GM12878 (cell line): ENCODE data around the gene DOCK1. TPM values are rescaled to one million over a fixed set of nuclear protein-coding genes. Genes with fewer than 3 reads are reported as not detected.

Source experiments
- ATAC-seq: fragments of 200-7000 bp; cut with Tn5 transposase; 3 replicates; pipeline ENCODE4 v1.9.1; 2020; ENCODE audit warnings: mild to moderate bottlenecking, moderate library complexity
- BruUV-seq: library from RNA; stranded (reverse); fragments of 400-500 nt; replicated peaks from 2 replicates; lab custom pipeline; 2021; lab: Mats Ljungman, UMichigan
- CTCF ChIA-PET: fragments of 300-600 bp; sonication (Branson Sonifier 250); formaldehyde crosslinking; extraction: SDS; loops from one replicate; lab custom pipeline; 2021; ENCODE audit warnings: inconsistent platforms; lab: Yijun Ruan, JAX
- POLR2A ChIA-PET: fragments of 350-600 bp; formaldehyde crosslinking; extraction: SDS; loops from one replicate; lab custom pipeline; 2021; ENCODE audit warnings: inconsistent platforms; lab: Charles Lee
- RAD21 ChIA-PET: fragments of 300-600 bp; sonication (Branson Sonifier 250); formaldehyde crosslinking; loops from one replicate; lab custom pipeline; 2023; ENCODE audit warnings: antibody characterized with exemption; ENCODE audit not compliant: unreplicated experiment; lab: Charles Lee
- SMC1A ChIA-PET: fragments of 300-600 bp; sonication (Branson Sonifier 250); formaldehyde crosslinking; loops from one replicate; lab custom pipeline; 2023; ENCODE audit not compliant: unreplicated experiment, uncharacterized antibody; lab: Charles Lee
- DNase-seq: peaks from one replicate; pipeline ENCODE4 v3.0.0-alpha.2; 2011; ENCODE audit warnings: low read depth, low spot score
- FAIRE-seq: peaks from 3 replicates; lab custom pipeline; 2011; peaks lifted over from hg19 to GRCh38; lab: Jason Lieb, UNC
- H2AFZ ChIP-seq: 2 replicates; pipeline ENCODE4 v1.6.0; 2011; ENCODE audit warnings: low read depth, low read length, control low read depth; ENCODE audit not compliant: control insufficient read depth
- H3K27ac ChIP-seq: 2 replicates; pipeline ENCODE4 v1.5.1; 2011; ENCODE audit warnings: control low read depth; ENCODE audit not compliant: control insufficient read depth, insufficient read depth
- H3K27me3 ChIP-seq, 2 experiments: replicated peaks in 1 of 2; 2 replicates each; pipeline versions ENCODE4 v1.6.0 to v1.6.1; 2011; ENCODE audit warnings: low read length in 1 of 2; ENCODE audit not compliant: control insufficient read depth in 2 of 2, insufficient read depth in 2 of 2
- H3K36me3 ChIP-seq, 2 experiments: 2 replicates each; pipeline ENCODE4 v1.5.1; 2011; ENCODE audit warnings: low read length in 1 of 2; ENCODE audit not compliant: control insufficient read depth in 2 of 2, insufficient read depth in 2 of 2
- H3K4me1 ChIP-seq: 2 replicates; pipeline ENCODE4 v1.6.1; 2011; ENCODE audit warnings: mild to moderate bottlenecking, low read length, moderate library complexity, mixed read lengths; ENCODE audit not compliant: control insufficient read depth, insufficient read depth
- H3K4me2 ChIP-seq: 2 replicates; pipeline ENCODE4 v1.6.0; 2011; ENCODE audit warnings: control low read depth; ENCODE audit not compliant: control insufficient read depth, insufficient read depth
- H3K4me3 ChIP-seq: fragments of 200-600 bp; sonication (generic); 2 replicates; pipeline ENCODE4 v1.5.1; 2016
- H3K79me2 ChIP-seq: 2 replicates; pipeline ENCODE4 v1.6.0; 2011; ENCODE audit warnings: low read length; ENCODE audit not compliant: control insufficient read depth, insufficient read depth
- H3K9ac ChIP-seq: 2 replicates; pipeline ENCODE4 v1.8.0; 2011; ENCODE audit warnings: low read length, control low read depth, mixed read lengths; ENCODE audit not compliant: control insufficient read depth, insufficient read depth
- H3K9me3 ChIP-seq: replicated peaks from 3 replicates; pipeline ENCODE4 v1.5.1; 2011; ENCODE audit warnings: mild to moderate bottlenecking, low read length; ENCODE audit not compliant: control insufficient read depth, insufficient read depth
- H4K20me1 ChIP-seq: 2 replicates; pipeline ENCODE4 v1.6.0; 2011; ENCODE audit not compliant: control insufficient read depth, insufficient read depth
- ATF3 ChIP-seq: IDR thresholded peaks from 2 replicates; pipeline ENCODE4 v1.6.1; 2011; ENCODE audit warnings: low read depth, mild to moderate bottlenecking, low read length, moderate library complexity, borderline replicate concordance; ENCODE audit errors: extremely low read depth
- CBFB ChIP-seq: IDR thresholded peaks from 2 replicates; pipeline ENCODE4 v1.6.1; 2016; ENCODE audit warnings: antibody characterized with exemption, low read depth
- CBX5 ChIP-seq: sonication (generic); IDR thresholded peaks from 2 replicates; pipeline ENCODE4 v1.6.1; 2016; ENCODE audit warnings: low read depth, moderate library complexity, mild to moderate bottlenecking, inconsistent platforms
- CEBPB ChIP-seq, 2 experiments: fragments of 150-350 bp in 1 of 2; IDR thresholded peaks; 2 replicates each; pipeline ENCODE4 v1.6.1; 2012 to 2014; ENCODE audit warnings: low read depth in 2 of 2, low read length in 2 of 2, borderline replicate concordance in 1 of 2, inconsistent platforms in 1 of 2
- E2F4 ChIP-seq: IDR thresholded peaks from 2 replicates; pipeline ENCODE4 v1.6.1; 2012; ENCODE audit warnings: low read depth, low read length, improper control_type of control experiment
- JUNB ChIP-seq: IDR thresholded peaks from 2 replicates; pipeline ENCODE4 v1.6.1; 2016; ENCODE audit warnings: antibody characterized with exemption, mild to moderate bottlenecking
- MTA3 ChIP-seq: IDR thresholded peaks from 2 replicates; pipeline ENCODE4 v1.6.1; 2012; ENCODE audit warnings: low read length, inconsistent platforms, borderline replicate concordance
- MYB ChIP-seq: fragments of 150-350 bp; IDR thresholded peaks from 2 replicates; pipeline ENCODE4 v1.6.1; 2014; ENCODE audit warnings: mild to moderate bottlenecking, low read depth, low read length, borderline replicate concordance
- MYC ChIP-seq: IDR thresholded peaks from 2 replicates; pipeline ENCODE4 v1.6.1; 2011; ENCODE audit warnings: mild to moderate bottlenecking, low read length, moderate library complexity, inconsistent platforms; ENCODE audit not compliant: insufficient read depth, insufficient replicate concordance, insufficient read length, severe bottlenecking
- NFXL1 ChIP-seq: fragments of 450-650 bp; IDR thresholded peaks from 2 replicates; pipeline ENCODE4 v1.6.1; 2017; ENCODE audit warnings: antibody characterized with exemption, mild to moderate bottlenecking, borderline replicate concordance
- NR2C1 ChIP-seq: fragments of 450-650 bp; IDR thresholded peaks from 2 replicates; pipeline ENCODE4 v1.6.1; 2017; ENCODE audit warnings: antibody characterized with exemption, mild to moderate bottlenecking, moderate library complexity
- NR2C2 ChIP-seq: IDR thresholded peaks from 2 replicates; pipeline ENCODE4 v1.6.1; 2011; ENCODE audit warnings: borderline replicate concordance, low read depth; ENCODE audit not compliant: control insufficient read depth, insufficient read length
- RUNX3 ChIP-seq: IDR thresholded peaks from 2 replicates; pipeline ENCODE4 v1.6.1; 2012; ENCODE audit warnings: low read length, inconsistent platforms
- SMAD5 ChIP-seq: IDR thresholded peaks from 2 replicates; pipeline ENCODE4 v1.6.1; 2016; ENCODE audit warnings: antibody characterized with exemption, low read depth
- SMC3 ChIP-seq: IDR thresholded peaks from 2 replicates; pipeline ENCODE4 v1.6.1; 2011; ENCODE audit warnings: low read length, improper control_type of control experiment, borderline replicate concordance
- TCF3 ChIP-seq: IDR thresholded peaks from 2 replicates; pipeline ENCODE4 v1.6.1; 2012; ENCODE audit warnings: low read depth, mild to moderate bottlenecking, low read length, borderline replicate concordance; ENCODE audit not compliant: insufficient read depth
- ZBED1 ChIP-seq: IDR thresholded peaks from 2 replicates; pipeline ENCODE4 v1.6.1; 2016; ENCODE audit warnings: borderline replicate concordance
- ZNF24 ChIP-seq: fragments of 450-650 bp; IDR thresholded peaks from 2 replicates; pipeline ENCODE4 v1.6.1; 2017; ENCODE audit warnings: antibody characterized with exemption, mild to moderate bottlenecking
- ZNF622 ChIP-seq: fragments of 450-650 bp; IDR thresholded peaks from 2 replicates; pipeline ENCODE4 v1.6.1; 2017; ENCODE audit warnings: mild to moderate bottlenecking, inconsistent platforms
- WGBS: methylation state at CpG from one replicate; pipeline ENCODE4 v1.1.6; 2016; ENCODE audit warnings: low lambda C conversion rate; ENCODE audit not compliant: insufficient replicate concordance, insufficient coverage; ENCODE audit errors: missing lambda C conversion rate; 5-methylcytosine and 5-hydroxymethylcytosine counted together
- in situ Hi-C: fragments of 300-500 bp; cut with MboI; formaldehyde crosslinking; loops from 9 replicates; pipeline ENCODE4 v1.14.3; 2018; ENCODE audit warnings: mixed read lengths
- intact Hi-C: fragments of 100-400 bp; cut with micrococcal nuclease; formaldehyde crosslinking; loops from one replicate; pipeline ENCODE4 v1.14.2; 2022; ENCODE audit not compliant: unreplicated experiment
- polyA plus RNA-seq, 11 experiments: library from polyadenylated mRNA; depleted of rRNA in 4 of 11; unstranded in 6 of 11; stranded (reverse) in 5 of 11; fragments of >200 nt; fragmentation: Nextera tagmentation in 4 of 11; fragmentation: Illumina TruSeq in 1 of 11; extraction: Ambion mirVana in 4 of 11; extraction: Trizol in 1 of 11; gene quantifications; 1 replicate in 1 of 11; 2 replicates in 10 of 11; pipeline versions ENCODE4 v1.2.1 to v1.2.3, GENCODE V29; 2011 to 2016; ENCODE audit warnings: inconsistent platforms in 2 of 11, missing spikeins in 2 of 11, low read depth in 1 of 11
- total RNA-seq, 4 experiments: library from RNA; depleted of rRNA in 3 of 4; stranded (reverse); fragments of >200 nt in 3 of 4; fragmentation: Illumina TruSeq in 1 of 4; extraction: Trizol in 1 of 4; gene quantifications; 2 replicates each; pipeline versions ENCODE4 v1.2.1 to v1.2.3, GENCODE V29; 2013 to 2021

The DOCK1 gene
- total and polyA plus RNA-seq, 10 of the 15 experiments (the other 5 are each of a cell fraction or from before 2014, with no cell fraction given), result 0.05 to 0.18 TPM; not detected in 8

DNA sequence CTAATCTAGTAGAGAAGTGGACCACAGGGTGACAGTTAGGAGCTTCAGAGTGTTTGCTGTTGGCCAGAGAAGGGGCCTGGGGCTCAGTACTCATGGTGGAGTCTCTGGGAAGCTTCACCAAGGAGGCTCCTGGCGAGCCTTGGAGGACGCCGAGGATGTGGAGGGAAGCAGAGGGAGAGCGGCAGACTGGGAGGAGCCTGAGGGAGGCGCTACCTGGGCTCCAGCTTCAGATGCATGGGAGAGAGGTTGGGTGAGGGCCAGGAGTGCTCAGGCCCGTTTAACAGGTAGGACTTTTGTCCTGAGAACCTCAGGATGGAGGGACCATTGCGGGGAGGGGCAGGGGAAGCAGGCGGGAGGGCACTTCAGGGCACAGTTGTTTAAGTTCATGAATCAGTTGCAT is 24.2 kb downstream of the DOCK1 start:
- in situ Hi-C loops (no loop called here), intact Hi-C loops (no loop called here)
- SMC1A ChIA-PET, result no interaction called here
- H3K27me3 ChIP-seq, result no peaks in the 10 kb centered on the region
- BruUV-seq, result no TSS peak
- H3K4me3 ChIP-seq, result no peak overlapping the region
- H2AFZ ChIP-seq, result no peak overlapping the region
- ATAC-seq (no peak), FAIRE-seq (no peak)
- H3K27ac ChIP-seq, result no peak overlapping the region
- no peaks in the 10 kb centered on the region for H4K20me1 ChIP-seq
- POLR2A ChIA-PET, result no interaction called here
- CTCF ChIA-PET, result no interaction called here
- TF ChIP-seq CBX5 (no peak), ZBED1 (no peak), ZNF622 (no peak), CEBPB (IDR thresholded peaks at IDR 0.05; ENCODE audit: borderline replicate concordance in 1 of 2, low read depth in 2 of 2, low read length in 2 of 2) (no peak), ZNF24 (no peak), NFXL1 (no peak), MYB (no peak), SMC3 (no peak), MTA3 (no peak), NR2C1 (no peak), TCF3 (no peak), CBFB (no peak), ATF3 (no peak), RUNX3 (no peak), MYC (no peak), SMAD5 (no peak), E2F4 (no peak), NR2C2 (no peak), JUNB (no peak)
- TF ChIP-seq, all 136 proteins: peak for 0
- Histone ChIP-seq H3K9ac (no peak overlapping the region), H3K79me2 (no peaks in the 10 kb centered on the region), H3K4me2 (no peak overlapping the region), H3K36me3 (no peaks in the 10 kb centered on the region), H3K4me1 (no peaks in the 10 kb centered on the region), H3K9me3 (no peaks in the 10 kb centered on the region; the same call in 2 of the 3 replicates)
- no peak for DNase-seq
- RAD21 ChIA-PET, result no interaction called here
- WGBS, result 47% methylated on average over 8 of the region's 8 CpGs
